ENCODE results near the gene C6orf132. TPM values are rescaled to one million over a fixed set of nuclear protein-coding genes. Genes with fewer than 3 reads are reported as not detected.

Gene C6orf132
- total RNA-seq, 1 donor from 2014 or later: 0.25 TPM

GRCh38 chr6:42159431-42160024 lies 17.1 kb upstream of the C6orf132 start:
- no peak for DNase-seq
- peaks cover 5% of the 10 kb centered on the region for H3K27me3 Mint-ChIP-seq (ENCODE audit: unreplicated experiment)
- peaks cover 7% of the 10 kb centered on the region for H3K4me1 Mint-ChIP-seq (ENCODE audit: low read depth, unreplicated experiment)
- H3K27ac Mint-ChIP-seq (ENCODE audit: unreplicated experiment): no peak overlapping the region
- H3K4me3 Mint-ChIP-seq (ENCODE audit: unreplicated experiment): no peak overlapping the region
- TF ChIP-seq CTCF (IDR thresholded peaks at IDR 0.05; ENCODE audit: partially characterized antibody, unreplicated experiment): no peak
- H3K9me3 Mint-ChIP-seq (ENCODE audit: unreplicated experiment): peaks cover 5% of the 10 kb centered on the region
- peaks cover 6% of the 10 kb centered on the region for H3K36me3 Mint-ChIP-seq (ENCODE audit: unreplicated experiment)

DNA sequence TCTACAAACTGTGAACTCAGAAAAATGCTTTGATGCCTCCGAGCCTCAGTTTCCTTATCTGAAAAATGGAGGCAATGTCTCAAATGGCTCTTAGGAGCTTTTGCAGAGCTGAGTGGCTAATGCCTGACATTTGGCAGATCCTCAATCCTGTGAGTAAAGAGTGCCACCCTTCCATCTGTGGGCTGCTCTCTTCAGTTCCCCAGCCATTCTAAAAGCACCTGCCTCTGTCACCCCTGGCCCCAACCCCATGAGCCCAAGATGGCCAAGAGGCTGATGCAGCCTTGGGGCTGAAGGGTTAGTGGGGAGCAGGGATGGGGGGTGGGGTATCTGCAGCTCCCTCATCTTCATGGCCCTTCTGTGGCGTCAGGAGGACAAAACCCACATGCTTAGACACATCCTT lies 16.2 kb upstream of the C6orf132 start:
- no peak for TF ChIP-seq CTCF (IDR thresholded peaks at IDR 0.05; ENCODE audit: partially characterized antibody, unreplicated experiment)
- no peak for DNase-seq
- Mint-ChIP-seq H3K27me3 (ENCODE audit: unreplicated experiment) (peaks cover 11% of the 10 kb centered on the region), H3K36me3 (ENCODE audit: unreplicated experiment) (peaks cover 6% of the 10 kb centered on the region), H3K4me3 (ENCODE audit: unreplicated experiment) (no peak overlapping the region), H3K27ac (ENCODE audit: unreplicated experiment) (no peak overlapping the region), H3K4me1 (ENCODE audit: low read depth, unreplicated experiment) (peaks cover 11% of the 10 kb centered on the region), H3K9me3 (ENCODE audit: unreplicated experiment) (peaks cover 9% of the 10 kb centered on the region)

DNA sequence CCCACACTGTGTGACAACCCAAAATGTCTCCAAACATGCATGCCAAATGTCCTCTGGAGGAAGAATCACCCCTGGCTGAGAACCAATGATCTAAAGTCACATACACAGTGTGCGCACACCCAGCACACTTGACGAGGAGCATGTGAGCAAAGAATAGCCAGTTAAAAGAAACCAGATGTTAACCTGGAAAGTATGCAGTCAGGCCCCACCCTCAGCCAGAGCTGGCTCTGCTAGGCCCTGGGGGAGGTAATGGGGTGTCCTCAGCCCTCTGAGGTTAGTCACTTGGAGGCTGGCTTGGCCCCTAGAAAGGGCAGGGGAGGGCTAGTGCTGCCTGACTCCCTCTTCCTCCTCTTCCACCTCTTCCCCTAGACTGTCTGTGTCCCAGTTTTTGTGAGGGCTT lies 15.6 kb upstream of the C6orf132 start:
- H3K36me3 Mint-ChIP-seq (ENCODE audit: unreplicated experiment): peaks cover 6% of the 10 kb centered on the region
- peaks cover 11% of the 10 kb centered on the region for H3K4me1 Mint-ChIP-seq (ENCODE audit: low read depth, unreplicated experiment)
- TF ChIP-seq CTCF (IDR thresholded peaks at IDR 0.05; ENCODE audit: partially characterized antibody, unreplicated experiment): no peak
- no peak overlapping the region for H3K27ac Mint-ChIP-seq (ENCODE audit: unreplicated experiment)
- H3K9me3 Mint-ChIP-seq (ENCODE audit: unreplicated experiment): peaks cover 9% of the 10 kb centered on the region
- peaks cover 11% of the 10 kb centered on the region for H3K27me3 Mint-ChIP-seq (ENCODE audit: unreplicated experiment)
- DNase-seq: no peak
- no peak overlapping the region for H3K4me3 Mint-ChIP-seq (ENCODE audit: unreplicated experiment)

- no peak overlapping the region for H3K27ac Mint-ChIP-seq (ENCODE audit: unreplicated experiment)
Measured at GRCh38 chr6:42156638-42157037, 14.2 kb upstream of the C6orf132 start.

More at GRCh38 chr6:42156638-42157037, 14.2 kb upstream of the C6orf132 start:
- Mint-ChIP-seq H3K4me1 (ENCODE audit: low read depth, unreplicated experiment) (peaks cover 16% of the 10 kb centered on the region), H3K9me3 (ENCODE audit: unreplicated experiment) (peaks cover 9% of the 10 kb centered on the region), H3K4me3 (ENCODE audit: unreplicated experiment) (no peak overlapping the region), H3K36me3 (ENCODE audit: unreplicated experiment) (peaks cover 3% of the 10 kb centered on the region), H3K27me3 (ENCODE audit: unreplicated experiment) (peaks cover 11% of the 10 kb centered on the region)
- DNase-seq: no peak
- TF ChIP-seq CTCF (IDR thresholded peaks at IDR 0.05; ENCODE audit: partially characterized antibody, unreplicated experiment): no peak
